Measurements from ENCODE around the gene EIF3B.
"Not testable (repeated sequence)": the region's sequence is repeated elsewhere in the genome, so short reads cannot be mapped to it uniquely, and the experiment has no call there.

GRCh38 chr7:2377492-2377891 lies 22.9 kb downstream of the EIF3B start:
- not testable (repeated sequence) for TF ChIP-seq CTBP1 (IDR thresholded peaks at IDR 0.05; ENCODE audit: borderline replicate concordance); TARDBP (IDR thresholded peaks at IDR 0.05); SP1 (IDR thresholded peaks at IDR 0.05); PKNOX1 (IDR thresholded peaks at IDR 0.05); BHLHE40 (IDR thresholded peaks at IDR 0.05; ENCODE audit: borderline replicate concordance); L3MBTL2 (conservative IDR thresholded peaks at IDR 0.05); FOXA1 (IDR thresholded peaks at IDR 0.05); FOXK2 (IDR thresholded peaks at IDR 0.05); ELF4 (IDR thresholded peaks at IDR 0.05); SUZ12 (IDR thresholded peaks at IDR 0.05); FOXM1 (IDR thresholded peaks at IDR 0.05; ENCODE audit: borderline replicate concordance); HDGF (IDR thresholded peaks at IDR 0.05; ENCODE audit: borderline replicate concordance); LEF1 (IDR thresholded peaks at IDR 0.05; ENCODE audit: borderline replicate concordance)

Measured in HEK293T (cell line).